ENCODE results near the gene LRRC1.

Gene LRRC1

DNA sequence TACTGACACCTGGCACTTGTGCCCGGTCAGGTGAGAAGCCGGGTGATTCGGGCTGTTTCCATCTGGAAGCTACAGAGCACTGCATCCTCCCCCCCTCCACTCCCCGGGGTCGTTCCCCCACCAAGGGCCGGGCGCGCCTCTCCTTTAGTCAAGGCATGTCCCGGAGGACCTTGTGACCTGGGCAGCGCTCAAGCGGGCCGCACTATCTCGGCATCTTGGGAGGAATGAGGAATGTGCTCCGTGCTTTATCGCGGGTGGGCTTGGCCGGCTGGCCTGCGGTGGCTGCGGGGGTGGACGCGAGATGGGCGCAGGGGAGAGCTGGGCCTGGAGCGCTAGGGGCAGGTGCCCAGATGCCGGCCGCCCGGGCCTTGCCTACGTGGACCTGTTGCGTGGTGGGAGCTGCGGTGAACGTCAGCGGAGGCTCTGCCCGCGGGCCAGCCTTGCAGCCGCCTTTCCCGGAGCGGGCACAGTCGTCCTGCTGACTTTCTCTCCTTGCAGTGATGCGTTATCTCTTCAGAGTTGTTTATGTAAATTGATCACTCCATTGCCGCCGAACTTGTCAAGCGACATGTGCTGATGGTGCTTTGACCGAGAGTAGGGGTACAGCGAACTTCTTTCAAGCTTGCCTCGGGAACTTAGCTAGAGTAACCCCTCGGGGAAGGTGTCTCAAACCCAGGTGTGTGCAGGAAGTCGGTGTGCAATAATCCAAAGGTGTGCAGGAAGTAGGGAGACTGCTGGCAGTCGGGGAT is 1.1 kb downstream of the LRRC1 start (continued):
- TF ChIP-seq ZBTB17 (tag by site-specific recombination; IDR thresholded peaks at IDR 0.05) (peak; percentile 73), ZNF510 (tag by site-specific recombination; IDR thresholded peaks at IDR 0.05; ENCODE audit: insufficient replicate concordance) (no peak), ZNF626 (tag by site-specific recombination; IDR thresholded peaks at IDR 0.05) (no peak), ZNF555 (tag by site-specific recombination; conservative IDR thresholded peaks at IDR 0.05) (no peak), SCRT2 (tag by site-specific recombination; IDR thresholded peaks at IDR 0.05) (peak; percentile 100), EGR2 (tag by site-specific recombination; IDR thresholded peaks at IDR 0.05; ENCODE audit: low read depth) (peak; percentile 69; the same call in 1 of the 2 replicates), FEZF1 (tag by site-specific recombination; IDR thresholded peaks at IDR 0.05) (no peak), ZXDB (tag by site-specific recombination; IDR thresholded peaks at IDR 0.05) (peak; percentile 20; the same call in 1 of the 2 replicates), ZNF239 (tag by site-specific recombination; IDR thresholded peaks at IDR 0.05) (no peak), ZNF558 (tag by site-specific recombination; IDR thresholded peaks at IDR 0.05) (no peak), TRIM28 (IDR thresholded peaks at IDR 0.05; ENCODE audit: borderline replicate concordance, low read length) (no peak), ZNF623 (tag by site-specific recombination; IDR thresholded peaks at IDR 0.05) (no peak), ZNF600 (tag by site-specific recombination; IDR thresholded peaks at IDR 0.05) (peak; percentile 24; the same call in 1 of the 2 replicates), ZNF561 (tag by site-specific recombination; IDR thresholded peaks at IDR 0.05; ENCODE audit: borderline replicate concordance) (no peak), PRDM1 (tag by site-specific recombination; IDR thresholded peaks at IDR 0.05) (0 out of 2 replicates have a peak, but pooled peaks have one; percentile 25), ZNF266 (tag by site-specific recombination; IDR thresholded peaks at IDR 0.05; ENCODE audit: low read depth) (no peak), PRDM10 (tag by site-specific recombination; IDR thresholded peaks at IDR 0.05) (peak; percentile 57), ZNF398 (tag by site-specific recombination; IDR thresholded peaks at IDR 0.05) (peak; percentile 54; the same call in 1 of the 2 replicates), ZFHX2 (tag by site-specific recombination; conservative IDR thresholded peaks at IDR 0.05) (peak; percentile 80), GLIS2 (tag by site-specific recombination; IDR thresholded peaks at IDR 0.05) (peak; percentile 89)
- TF ChIP-seq, protein P1, sequence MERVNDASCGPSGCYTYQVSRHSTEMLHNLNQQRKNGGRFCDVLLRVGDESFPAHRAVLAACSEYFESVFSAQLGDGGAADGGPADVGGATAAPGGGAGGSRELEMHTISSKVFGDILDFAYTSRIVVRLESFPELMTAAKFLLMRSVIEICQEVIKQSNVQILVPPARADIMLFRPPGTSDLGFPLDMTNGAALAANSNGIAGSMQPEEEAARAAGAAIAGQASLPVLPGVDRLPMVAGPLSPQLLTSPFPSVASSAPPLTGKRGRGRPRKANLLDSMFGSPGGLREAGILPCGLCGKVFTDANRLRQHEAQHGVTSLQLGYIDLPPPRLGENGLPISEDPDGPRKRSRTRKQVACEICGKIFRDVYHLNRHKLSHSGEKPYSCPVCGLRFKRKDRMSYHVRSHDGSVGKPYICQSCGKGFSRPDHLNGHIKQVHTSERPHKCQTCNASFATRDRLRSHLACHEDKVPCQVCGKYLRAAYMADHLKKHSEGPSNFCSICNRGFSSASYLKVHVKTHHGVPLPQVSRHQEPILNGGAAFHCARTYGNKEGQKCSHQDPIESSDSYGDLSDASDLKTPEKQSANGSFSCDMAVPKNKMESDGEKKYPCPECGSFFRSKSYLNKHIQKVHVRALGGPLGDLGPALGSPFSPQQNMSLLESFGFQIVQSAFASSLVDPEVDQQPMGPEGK (tag by site-specific recombination; IDR thresholded peaks at IDR 0.05): peak; percentile 38; the same call in 1 of the 2 replicates
- TF ChIP-seq, protein P2, sequence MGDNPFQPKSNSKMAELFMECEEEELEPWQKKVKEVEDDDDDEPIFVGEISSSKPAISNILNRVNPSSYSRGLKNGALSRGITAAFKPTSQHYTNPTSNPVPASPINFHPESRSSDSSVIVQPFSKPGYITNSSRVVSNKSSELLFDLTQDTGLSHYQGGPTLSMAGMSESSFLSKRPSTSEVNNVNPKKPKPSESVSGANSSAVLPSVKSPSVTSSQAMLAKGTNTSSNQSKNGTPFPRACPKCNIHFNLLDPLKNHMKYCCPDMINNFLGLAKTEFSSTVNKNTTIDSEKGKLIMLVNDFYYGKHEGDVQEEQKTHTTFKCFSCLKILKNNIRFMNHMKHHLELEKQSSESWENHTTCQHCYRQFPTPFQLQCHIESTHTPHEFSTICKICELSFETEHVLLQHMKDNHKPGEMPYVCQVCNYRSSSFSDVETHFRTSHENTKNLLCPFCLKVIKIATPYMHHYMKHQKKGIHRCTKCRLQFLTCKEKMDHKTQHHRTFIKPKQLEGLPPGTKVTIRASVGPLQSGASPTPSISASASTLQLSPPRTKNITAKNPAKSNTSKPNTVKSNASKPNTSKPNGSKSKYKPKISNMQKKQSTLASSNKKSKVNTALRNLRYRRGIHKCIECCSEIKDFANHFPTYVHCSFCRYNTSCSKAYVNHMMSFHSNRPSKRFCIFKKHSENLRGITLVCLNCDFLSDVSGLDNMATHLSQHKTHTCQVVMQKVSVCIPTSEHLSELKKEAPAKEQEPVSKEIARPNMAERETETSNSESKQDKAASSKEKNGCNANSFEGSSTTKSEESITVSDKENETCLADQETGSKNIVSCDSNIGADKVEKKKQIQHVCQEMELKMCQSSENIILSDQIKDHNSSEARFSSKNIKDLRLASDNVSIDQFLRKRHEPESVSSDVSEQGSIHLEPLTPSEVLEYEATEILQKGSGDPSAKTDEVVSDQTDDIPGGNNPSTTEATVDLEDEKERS (tag by site-specific recombination; IDR thresholded peaks at IDR 0.05): no peak

Data from HEK293 (cell line).